ENCODE data around the gene ERC2. TPM values are rescaled to one million over a fixed set of nuclear protein-coding genes. Genes with fewer than 3 reads are reported as not detected.

The ERC2 gene
- total and polyA plus RNA-seq, 7 donors: 0.52 to 5.7 (median 1.2) TPM; not detected in 2

GRCh38 chr3:55639896-55640765, 828.1 kb downstream of the ERC2 start:
- H3K4me3 ChIP-seq: no peak overlapping the region
- intact Hi-C loops (cut with DNase I): no loop called here
- no peaks in the 10 kb centered on the region for H3K9me3 ChIP-seq
- TF ChIP-seq CTCF (IDR thresholded peaks at IDR 0.05) (no peak), EP300 (IDR thresholded peaks at IDR 0.05) (no peak), POLR2AphosphoS5 (IDR thresholded peaks at IDR 0.05) (no peak), POLR2A (IDR thresholded peaks at IDR 0.05) (no peak)
- WGBS, 2 donors: 40 to 57% methylated on average over 9 of the region's 9 CpGs
- H3K27ac ChIP-seq: no peak overlapping the region
- DNase-seq: no peak
- no peaks in the 10 kb centered on the region for H3K4me1 ChIP-seq
- no peaks in the 10 kb centered on the region for H3K36me3 ChIP-seq
- H3K27me3 ChIP-seq: no peaks in the 10 kb centered on the region

GRCh38 chr3:55639143-55639542, 829.1 kb downstream of the ERC2 start:
- TF ChIP-seq EP300 (IDR thresholded peaks at IDR 0.05): no peak
- no peak for TF ChIP-seq CTCF (IDR thresholded peaks at IDR 0.05)
- TF ChIP-seq POLR2AphosphoS5 (IDR thresholded peaks at IDR 0.05): no peak
- TF ChIP-seq POLR2A (IDR thresholded peaks at IDR 0.05): no peak
- Histone ChIP-seq H3K27me3 (no peaks in the 10 kb centered on the region), H3K36me3 (no peaks in the 10 kb centered on the region), H3K27ac (no peak overlapping the region), H3K9me3 (no peaks in the 10 kb centered on the region), H3K4me3 (no peak overlapping the region), H3K4me1 (no peaks in the 10 kb centered on the region)
- intact Hi-C loops (cut with DNase I): no loop called here
- WGBS, 2 donors: 95 to 96% methylated on average over 2 of the region's 2 CpGs
- no peak for DNase-seq

GRCh38 chr3:55637906-55638638, 830.2 kb downstream of the ERC2 start:
- H3K27ac ChIP-seq: no peak overlapping the region
- no peak overlapping the region for H3K4me3 ChIP-seq
- intact Hi-C loops (cut with DNase I): no loop called here
- H3K9me3 ChIP-seq: no peaks in the 10 kb centered on the region
- WGBS, 2 donors: 90 to 94% methylated on average over 7 of the region's 7 CpGs
- no peak for DNase-seq
- no peak for TF ChIP-seq CTCF (IDR thresholded peaks at IDR 0.05)
- no peaks in the 10 kb centered on the region for H3K36me3 ChIP-seq
- H3K4me1 ChIP-seq: no peaks in the 10 kb centered on the region
- H3K27me3 ChIP-seq: no peaks in the 10 kb centered on the region

GRCh38 chr3:55636300-55637195, 831.7 kb downstream of the ERC2 start:
- 40 to 70% methylated on average over 9 of the region's 9 CpGs for WGBS, 2 donors
- H3K27ac ChIP-seq: no peak overlapping the region
- TF ChIP-seq CTCF (IDR thresholded peaks at IDR 0.05) (no peak), POLR2A (IDR thresholded peaks at IDR 0.05) (no peak), POLR2AphosphoS5 (IDR thresholded peaks at IDR 0.05) (no peak), EP300 (IDR thresholded peaks at IDR 0.05) (no peak)
- no peak overlapping the region for H3K4me3 ChIP-seq
- no peaks in the 10 kb centered on the region for H3K9me3 ChIP-seq
- H3K27me3 ChIP-seq: no peaks in the 10 kb centered on the region
- DNase-seq: no peak
- no peaks in the 10 kb centered on the region for H3K36me3 ChIP-seq
- no peaks in the 10 kb centered on the region for H3K4me1 ChIP-seq
- intact Hi-C loops (cut with DNase I): no loop called here
